Measurements from ENCODE around the gene SULT1A2.
"Not testable (repeated sequence)": the region's sequence is repeated elsewhere in the genome, so short reads cannot be mapped to it uniquely, and the experiment has no call there.

SULT1A2 gene

GRCh38 chr16:28597692-28598261 lies 927 bp upstream of the SULT1A2 start:
- no peak for DNase-seq
- no peaks in the 10 kb centered on the region for H3K4me1 ChIP-seq
- H3K9me3 ChIP-seq: no peaks in the 10 kb centered on the region
- H3K4me3 ChIP-seq (ENCODE audit: low read depth, low read length): no peak overlapping the region
- H3K36me3 ChIP-seq: no peaks in the 10 kb centered on the region
- H3K27me3 ChIP-seq: no peaks in the 10 kb centered on the region
- TF ChIP-seq, protein P1, sequence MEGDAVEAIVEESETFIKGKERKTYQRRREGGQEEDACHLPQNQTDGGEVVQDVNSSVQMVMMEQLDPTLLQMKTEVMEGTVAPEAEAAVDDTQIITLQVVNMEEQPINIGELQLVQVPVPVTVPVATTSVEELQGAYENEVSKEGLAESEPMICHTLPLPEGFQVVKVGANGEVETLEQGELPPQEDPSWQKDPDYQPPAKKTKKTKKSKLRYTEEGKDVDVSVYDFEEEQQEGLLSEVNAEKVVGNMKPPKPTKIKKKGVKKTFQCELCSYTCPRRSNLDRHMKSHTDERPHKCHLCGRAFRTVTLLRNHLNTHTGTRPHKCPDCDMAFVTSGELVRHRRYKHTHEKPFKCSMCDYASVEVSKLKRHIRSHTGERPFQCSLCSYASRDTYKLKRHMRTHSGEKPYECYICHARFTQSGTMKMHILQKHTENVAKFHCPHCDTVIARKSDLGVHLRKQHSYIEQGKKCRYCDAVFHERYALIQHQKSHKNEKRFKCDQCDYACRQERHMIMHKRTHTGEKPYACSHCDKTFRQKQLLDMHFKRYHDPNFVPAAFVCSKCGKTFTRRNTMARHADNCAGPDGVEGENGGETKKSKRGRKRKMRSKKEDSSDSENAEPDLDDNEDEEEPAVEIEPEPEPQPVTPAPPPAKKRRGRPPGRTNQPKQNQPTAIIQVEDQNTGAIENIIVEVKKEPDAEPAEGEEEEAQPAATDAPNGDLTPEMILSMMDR (IDR thresholded peaks at IDR 0.05; ENCODE audit: low read depth, low read length): no peak

- Histone ChIP-seq H3K36me3 (no peaks in the 10 kb centered on the region; the same call in 1 of the 2 replicates), H3K27me3 (no peaks in the 10 kb centered on the region), H3K4me3 (ENCODE audit: low read depth, low read length) (no peak overlapping the region), H3K4me1 (no peaks in the 10 kb centered on the region), H3K9me3 (no peaks in the 10 kb centered on the region)
- TF ChIP-seq, protein P1 (IDR thresholded peaks at IDR 0.05; ENCODE audit: low read depth, low read length): no peak
- DNase-seq: no peak
These were observed 677 bp downstream of the SULT1A2 start for GRCh38 chr16:28596115-28596630.

DNA sequence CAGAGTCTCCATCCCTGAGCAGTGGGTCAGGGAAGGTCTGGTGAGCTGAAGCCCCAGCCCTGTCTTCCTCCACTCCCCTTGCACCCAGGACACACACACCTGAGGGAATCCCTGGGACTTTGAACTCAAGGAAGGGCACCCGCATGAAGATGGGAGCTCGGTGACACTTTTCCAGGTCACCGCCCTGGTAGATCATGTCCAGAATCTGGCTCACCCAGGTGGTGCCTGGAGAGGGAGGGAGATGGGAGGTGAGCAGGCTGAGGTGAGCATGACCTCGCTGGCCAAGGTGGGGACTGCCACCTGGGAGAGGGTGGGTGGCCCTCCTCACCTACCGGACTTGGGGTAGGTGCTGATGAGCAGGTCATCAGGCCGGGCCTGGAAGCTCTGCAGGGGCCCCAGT lies 1.4 kb downstream of the SULT1A2 start:
- not testable (repeated sequence) for H3K27me3 ChIP-seq; H3K4me3 ChIP-seq (ENCODE audit: low read depth, low read length); DNase-seq; H3K4me1 ChIP-seq; H3K36me3 ChIP-seq; H3K9me3 ChIP-seq

DNA sequence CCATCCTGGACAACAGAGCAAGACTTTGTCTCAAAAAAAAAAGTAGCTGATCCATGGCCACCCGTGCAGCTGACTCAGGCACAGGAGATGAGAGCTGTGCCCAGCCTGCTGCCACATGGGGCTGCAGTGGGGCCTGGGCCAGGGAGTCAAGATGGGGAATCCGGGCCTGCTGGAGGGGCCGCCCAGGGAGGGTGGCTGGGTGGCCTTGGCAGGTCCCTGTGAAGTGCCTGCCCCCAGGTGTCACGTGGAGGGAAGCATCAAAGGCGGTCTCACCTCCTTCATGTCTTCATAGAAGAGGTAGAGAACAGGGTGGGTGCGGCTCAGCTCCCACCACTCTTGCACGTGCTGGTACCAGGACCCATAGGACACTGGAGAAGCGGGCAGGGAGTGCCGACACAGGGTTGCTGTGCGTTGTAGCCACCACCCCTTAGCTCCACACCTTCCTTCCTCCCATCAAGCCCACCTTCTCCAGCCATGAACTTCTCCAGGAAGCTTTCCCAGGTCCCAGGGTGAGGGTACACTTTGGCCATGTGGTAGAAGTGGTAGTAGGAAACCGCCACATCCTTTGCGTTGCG lies 3.8 kb downstream of the SULT1A2 start:
- Histone ChIP-seq H3K27me3 (no peaks in the 10 kb centered on the region), H3K36me3 (peaks cover 11% of the 10 kb centered on the region), H3K4me3 (ENCODE audit: low read depth, low read length) (no peak overlapping the region), H3K4me1 (no peaks in the 10 kb centered on the region), H3K9me3 (no peaks in the 10 kb centered on the region)
- DNase-seq: no peak
- TF ChIP-seq, protein P1 (IDR thresholded peaks at IDR 0.05; ENCODE audit: low read depth, low read length): no peak

- Histone ChIP-seq H3K27me3 (no peaks in the 10 kb centered on the region), H3K36me3 (peaks cover 11% of the 10 kb centered on the region)
These were observed 4.3 kb downstream of the SULT1A2 start for GRCh38 chr16:28592511-28592910.

DNA sequence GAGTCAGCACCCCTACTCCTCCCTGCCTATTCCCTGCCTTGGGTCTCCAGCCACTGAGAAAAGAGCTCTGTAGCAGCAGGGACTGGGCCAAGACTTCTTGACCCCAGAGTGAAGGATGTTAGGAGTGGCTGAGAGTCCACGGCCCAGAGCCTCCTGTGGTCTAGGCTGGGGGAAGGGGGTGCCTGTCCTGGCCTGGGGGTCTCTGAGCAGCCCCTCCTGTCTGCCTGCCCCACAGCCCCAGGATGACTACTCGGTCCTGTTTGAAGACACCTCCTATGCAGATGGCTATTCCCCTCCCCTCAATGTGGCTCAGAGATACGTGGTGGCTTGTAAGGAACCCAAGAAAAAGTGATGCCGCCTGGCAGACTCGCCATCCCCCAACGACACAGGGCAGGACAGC lies 5.5 kb downstream of the SULT1A2 start:
- no peaks in the 10 kb centered on the region for H3K27me3 ChIP-seq
- H3K4me3 ChIP-seq (ENCODE audit: low read depth, low read length): no peak overlapping the region
- no peaks in the 10 kb centered on the region for H3K4me1 ChIP-seq
- H3K9me3 ChIP-seq: no peaks in the 10 kb centered on the region
- TF ChIP-seq, protein P1 (IDR thresholded peaks at IDR 0.05; ENCODE audit: low read depth, low read length): no peak
- peaks cover 11% of the 10 kb centered on the region for H3K36me3 ChIP-seq
- no peak for DNase-seq

More at GRCh38 chr16:28592511-28592910, 4.3 kb downstream of the SULT1A2 start:
- no peak overlapping the region for H3K4me3 ChIP-seq (ENCODE audit: low read depth, low read length)
- no peak for DNase-seq
- H3K9me3 ChIP-seq: no peaks in the 10 kb centered on the region
- H3K4me1 ChIP-seq: no peaks in the 10 kb centered on the region
- TF ChIP-seq, protein P1 (IDR thresholded peaks at IDR 0.05; ENCODE audit: low read depth, low read length): no peak
